DMS 273 treated with DMSO at 0.1 percent for 48 hours (cell line): ENCODE data around the gene TBX15.

Experiments used
- DNase-seq: peaks from one replicate; lab custom pipeline; 2025; lab: John Stamatoyannopoulos, UW

Gene TBX15

DNA sequence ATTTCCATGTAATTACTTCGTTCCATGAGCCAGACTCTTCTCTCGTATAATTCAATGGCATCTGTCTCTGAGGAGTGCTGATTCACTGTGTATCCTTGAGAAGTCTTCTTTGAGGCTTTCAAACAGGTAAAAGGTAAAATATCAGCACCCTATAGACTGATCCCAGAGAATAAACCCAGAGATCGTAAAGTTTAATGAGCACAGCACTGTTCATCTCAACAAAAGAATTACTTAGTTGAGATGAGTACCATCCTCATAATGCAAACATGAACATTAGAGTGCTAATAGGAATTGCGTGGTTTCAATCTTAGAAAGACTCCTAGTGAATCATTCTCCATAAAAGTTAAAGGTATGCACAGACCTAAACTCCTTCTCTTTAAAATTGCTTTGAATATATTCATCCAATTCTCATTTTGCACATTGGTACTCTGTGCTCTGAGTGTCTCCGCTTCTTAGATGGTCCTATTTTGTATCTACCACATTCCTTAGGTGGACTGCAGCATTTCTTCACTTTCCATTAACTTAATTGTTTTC, 97.2 kb downstream of the TBX15 start:
- DNase-seq = no peak

DNA sequence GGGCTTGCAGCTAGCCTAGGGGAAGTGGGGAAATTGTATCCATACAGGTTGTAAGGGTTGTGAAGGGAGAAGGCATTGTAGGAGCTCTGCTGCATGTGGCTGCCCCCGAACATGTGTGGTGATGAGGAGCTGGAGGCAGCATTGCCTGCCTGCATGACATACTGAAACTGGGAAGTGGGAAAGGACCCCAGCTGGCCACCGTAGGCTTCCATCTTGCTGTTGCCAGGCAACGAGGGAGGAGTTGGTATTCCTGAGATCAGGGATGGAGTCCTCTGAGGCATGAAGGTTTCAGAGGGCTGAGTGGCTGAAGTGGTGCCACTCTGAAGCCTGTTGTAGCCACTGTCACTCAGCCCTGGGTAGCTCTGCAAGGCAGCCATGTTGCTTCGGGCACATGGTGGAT, 103.2 kb downstream of the TBX15 start:
- DNase-seq = no peak

DNA sequence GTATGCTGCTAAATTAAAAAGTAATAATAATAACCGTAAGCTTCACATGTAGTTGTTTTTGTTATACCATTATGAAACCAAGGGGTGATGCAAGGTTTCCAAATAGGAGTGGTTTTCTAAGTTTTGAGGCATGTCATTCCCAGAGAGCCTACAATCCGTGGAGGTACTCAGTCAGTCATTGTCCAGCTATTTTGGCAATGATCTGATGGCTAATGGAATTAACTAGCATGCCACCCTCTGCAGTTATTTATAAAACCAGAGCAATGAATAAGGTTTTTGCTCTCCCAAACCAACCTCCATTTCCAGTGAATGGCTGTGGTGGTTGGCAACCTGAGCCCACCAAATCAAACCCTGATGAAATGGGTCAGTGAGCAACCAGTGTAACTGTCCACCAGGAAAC, 106.4 kb downstream of the TBX15 start:
- DNase-seq = no peak

DNA sequence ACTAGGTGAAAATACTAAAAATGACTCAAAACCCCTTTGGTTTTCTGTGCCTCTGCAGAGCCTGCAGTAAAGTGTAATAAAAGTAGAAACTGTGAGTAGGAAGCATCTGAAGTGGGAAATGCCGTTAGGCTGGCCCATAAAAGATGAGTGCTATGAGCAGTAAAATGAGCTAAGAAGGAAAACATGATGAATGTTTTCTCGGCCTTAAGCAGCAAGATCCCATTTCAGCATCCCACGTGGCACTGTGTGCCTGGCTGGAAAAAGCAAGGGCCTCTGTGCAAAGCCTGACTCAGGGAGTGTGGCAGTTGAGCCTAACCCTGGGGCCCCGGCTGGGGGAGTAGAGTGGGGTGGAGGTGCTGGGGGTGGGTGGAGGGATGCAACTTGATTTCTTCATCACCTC, 109.5 kb downstream of the TBX15 start:
- no peak for DNase-seq

DNA sequence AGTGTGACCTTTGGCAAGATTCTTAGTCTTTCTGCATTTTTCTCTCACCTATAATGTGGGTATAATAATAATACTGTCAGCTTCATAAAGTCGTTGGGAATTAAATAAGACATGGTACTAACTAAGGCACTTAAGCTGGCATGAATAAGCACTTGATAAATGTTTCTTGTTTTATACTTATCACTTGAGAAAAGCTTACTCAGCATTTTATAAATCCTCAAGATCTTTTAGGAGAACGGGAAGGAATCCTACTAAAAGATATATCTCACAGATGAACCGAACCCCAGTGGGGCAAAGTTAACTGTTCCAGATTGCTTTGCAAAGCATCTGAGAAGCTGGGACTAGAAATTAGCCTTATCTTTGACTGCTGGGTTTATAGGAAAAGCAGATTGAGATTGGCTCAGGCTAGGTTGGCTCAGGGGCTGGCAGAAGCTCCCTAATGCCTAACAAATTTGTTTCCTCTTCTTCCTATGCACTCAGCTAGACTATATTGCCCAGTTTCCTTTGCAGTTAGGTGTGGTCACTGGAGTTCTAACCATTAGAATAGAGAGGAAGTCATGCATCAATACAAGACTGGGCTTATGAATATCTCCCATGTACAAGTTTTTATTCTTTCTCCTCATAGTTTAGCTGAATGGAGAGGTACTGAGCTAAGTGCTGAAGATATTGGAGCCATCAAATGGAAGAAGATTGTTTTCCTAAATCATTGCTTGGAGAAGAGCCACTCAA, 110.3 kb downstream of the TBX15 start:
- no peak for DNase-seq

DNA sequence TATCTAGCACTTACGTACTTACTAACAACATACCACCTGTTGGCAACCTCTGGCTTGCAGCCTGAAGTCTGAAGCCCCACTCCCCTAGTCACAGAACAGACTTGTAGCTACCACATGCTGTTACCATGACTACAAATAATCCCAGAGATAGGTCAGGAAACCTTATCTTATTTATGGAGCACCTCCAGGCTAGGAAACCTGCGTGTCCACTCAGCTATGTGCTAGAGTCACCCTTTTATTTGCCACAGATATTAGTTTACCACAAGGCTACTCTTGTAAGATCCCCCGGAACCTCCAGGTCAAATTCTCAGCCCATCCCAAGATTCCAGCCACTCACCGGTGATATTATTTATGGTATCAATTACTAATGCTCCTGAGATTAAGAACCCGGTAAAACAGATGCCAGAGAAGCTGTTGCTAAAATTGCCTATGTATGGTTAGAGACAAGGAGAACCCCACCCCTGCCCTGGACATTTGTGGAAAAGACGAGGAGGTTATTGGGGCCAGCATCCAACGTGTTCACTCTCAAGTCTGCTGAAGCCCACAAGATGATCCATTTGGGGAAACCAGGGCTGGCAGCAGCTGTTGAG, 116.5 kb downstream of the TBX15 start:
- DNase-seq = no peak

DNA sequence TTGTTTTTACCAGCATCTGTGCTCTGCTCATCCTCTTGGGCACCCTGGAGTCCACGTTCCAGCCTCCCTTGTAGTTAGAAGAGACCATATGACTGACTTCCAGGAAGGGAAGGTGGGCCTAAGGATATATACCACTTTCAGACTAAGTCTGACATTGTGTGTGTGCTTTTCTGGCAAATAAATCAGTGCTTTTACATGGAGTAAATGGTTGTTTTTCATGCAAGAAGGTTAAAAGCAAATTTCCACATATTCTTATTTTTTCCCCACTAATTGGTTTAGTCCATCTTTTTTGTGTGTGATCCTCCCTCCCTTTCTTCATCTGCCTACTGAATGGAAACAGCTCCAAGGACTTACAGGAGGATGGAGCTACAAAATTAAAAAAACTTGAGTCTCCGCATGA, 119.8 kb downstream of the TBX15 start:
- DNase-seq = no peak

DNA sequence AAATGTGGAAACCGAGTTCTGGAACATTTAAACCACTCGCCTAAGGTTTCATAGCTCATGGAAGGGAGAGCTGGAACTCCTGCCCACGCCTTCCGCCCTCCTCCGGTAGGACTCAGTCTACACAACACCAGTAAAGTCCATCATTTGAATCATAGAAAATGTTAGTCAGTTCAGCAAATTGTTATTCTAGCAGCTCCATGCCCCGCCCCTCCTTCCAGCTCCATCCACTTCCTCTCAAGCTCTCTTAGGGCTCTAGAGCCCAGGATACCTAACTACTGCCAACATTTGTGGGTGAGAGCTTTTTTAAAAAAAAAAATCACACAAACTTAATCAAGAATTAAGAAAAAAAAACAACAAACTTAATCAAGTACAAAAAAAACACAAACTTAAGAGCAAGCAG, 121.8 kb downstream of the TBX15 start:
- no peak for DNase-seq

DNA sequence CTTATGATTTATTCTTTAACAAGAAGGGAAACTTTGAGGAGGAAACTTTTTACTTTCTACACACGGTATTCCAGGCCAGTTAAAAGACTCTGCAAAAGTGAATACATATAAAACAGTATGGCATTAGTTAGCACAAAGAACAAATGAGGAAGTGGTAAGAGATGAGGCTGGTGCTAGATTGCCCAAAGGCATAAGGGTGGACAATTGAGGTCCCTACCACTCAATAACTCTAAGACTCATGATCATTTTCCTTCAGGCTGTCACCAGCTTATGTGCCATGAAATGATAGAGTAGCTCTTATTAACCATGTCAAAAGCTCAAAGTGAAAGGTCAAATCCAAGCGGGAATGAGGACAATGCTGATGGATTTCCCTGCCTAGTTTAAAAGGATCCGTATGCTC, 124.5 kb downstream of the TBX15 start:
- no peak for DNase-seq

DNA sequence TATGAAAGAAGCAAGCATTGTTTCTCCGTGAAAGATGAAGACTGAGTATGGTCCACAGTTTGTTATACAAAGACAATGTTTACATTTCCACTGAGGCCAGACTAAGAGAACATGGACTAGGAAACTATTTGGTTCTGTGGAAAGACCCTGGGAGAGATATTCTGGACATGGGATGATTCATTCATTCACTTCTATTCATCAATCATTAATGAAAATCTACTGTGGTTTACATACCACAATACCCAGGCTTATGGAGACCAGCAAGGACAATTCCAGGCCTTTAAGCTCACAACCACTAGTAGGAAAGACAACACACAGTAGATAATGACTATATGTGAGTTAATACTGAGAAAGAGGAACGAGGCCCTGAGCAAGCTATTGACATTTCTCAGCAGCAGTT, 125.4 kb downstream of the TBX15 start:
- no peak for DNase-seq

DNA sequence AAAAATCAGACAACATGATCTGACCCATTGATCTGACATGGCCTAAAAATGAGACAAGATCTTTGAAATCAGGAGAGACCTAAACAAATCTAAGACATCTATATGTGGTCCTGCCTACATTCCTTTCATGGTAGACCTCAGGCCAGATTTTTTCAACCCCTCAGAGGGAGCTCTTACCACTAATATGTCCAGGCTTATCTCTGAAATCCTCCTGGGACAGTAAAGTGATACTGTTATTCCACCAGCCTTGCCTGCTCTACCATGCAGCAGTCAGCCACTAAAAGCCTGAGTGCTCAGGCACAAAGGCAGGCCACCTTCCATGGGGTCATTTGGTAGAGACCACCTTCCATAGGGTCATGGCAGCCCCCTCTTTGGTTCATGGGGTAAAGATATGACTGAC, 126.9 kb downstream of the TBX15 start:
- DNase-seq = no peak

DNA sequence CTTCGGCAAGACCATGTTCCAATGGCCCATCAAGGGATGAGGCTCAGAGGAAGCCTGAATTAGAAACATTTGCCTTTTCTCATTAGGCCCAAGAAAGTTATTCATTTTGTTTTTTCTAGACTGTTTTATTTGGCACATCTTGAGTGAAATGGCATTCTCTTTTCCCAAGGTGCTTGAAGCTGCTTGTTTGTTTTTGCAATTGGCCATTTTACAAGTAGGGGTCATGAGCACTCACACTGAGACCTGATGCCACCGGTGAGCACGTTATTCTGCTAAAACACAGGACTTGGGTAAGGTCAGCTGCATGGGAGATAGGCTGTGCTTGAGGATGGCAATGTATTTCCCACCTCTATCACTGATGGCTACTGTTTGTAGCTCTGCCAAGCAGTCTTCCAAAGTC, 128.1 kb downstream of the TBX15 start:
- DNase-seq = no peak

DNA sequence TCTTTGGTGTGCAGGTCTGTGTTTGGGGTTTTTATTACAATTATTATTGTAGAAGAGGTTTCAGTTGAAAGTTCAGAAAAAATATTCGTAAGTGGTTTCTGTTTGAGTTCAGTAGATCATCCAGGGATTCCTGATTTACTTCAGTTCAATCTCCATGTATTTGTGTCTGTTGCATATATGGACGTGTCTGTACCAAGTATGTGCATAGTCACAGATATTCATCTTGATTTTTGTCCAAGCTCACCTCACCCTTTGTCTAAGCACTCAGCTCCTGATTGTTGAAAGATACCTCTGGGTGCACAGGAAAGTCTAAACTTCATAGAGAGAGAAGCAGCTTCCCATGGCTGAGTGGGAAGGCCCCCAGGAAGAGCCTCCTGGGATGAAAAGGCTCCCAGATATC, 141.7 kb downstream of the TBX15 start:
- no peak for DNase-seq

DNA sequence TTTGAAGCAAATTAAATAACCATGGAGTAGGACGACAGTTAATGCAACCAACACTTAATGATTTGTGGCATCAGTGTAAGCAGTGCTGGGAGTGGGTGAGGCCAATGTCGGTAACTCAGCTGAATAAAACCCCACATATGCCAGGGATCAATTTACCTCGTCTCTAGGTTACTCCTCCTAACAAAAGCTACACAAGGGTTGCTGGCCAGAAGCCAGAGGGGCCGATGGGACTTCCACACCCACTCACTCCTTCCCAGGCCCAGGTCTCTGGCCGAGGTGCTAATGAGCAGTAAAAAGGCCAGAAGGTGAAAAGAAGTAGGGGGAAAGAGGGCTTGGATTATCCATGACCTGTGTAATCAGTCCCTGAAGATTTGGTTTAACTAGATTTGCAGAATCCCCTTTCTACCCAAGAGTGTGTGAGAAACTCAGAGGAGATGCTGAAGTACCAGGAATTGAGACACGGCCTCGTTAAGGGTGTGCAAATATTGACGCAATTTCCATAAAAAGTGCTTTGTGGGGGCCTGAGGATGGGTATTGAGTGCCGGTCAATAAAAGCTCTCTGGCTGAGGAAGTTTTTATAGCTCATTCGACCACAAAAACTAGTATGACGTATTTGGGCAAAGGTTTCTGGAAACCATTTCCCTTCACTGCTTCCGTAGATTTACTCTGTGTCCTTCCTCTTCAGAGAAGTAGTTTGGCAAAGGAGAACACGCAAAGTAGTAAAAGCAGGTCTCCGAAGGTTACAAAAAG, 145.5 kb downstream of the TBX15 start:
- DNase-seq = no peak

DNA sequence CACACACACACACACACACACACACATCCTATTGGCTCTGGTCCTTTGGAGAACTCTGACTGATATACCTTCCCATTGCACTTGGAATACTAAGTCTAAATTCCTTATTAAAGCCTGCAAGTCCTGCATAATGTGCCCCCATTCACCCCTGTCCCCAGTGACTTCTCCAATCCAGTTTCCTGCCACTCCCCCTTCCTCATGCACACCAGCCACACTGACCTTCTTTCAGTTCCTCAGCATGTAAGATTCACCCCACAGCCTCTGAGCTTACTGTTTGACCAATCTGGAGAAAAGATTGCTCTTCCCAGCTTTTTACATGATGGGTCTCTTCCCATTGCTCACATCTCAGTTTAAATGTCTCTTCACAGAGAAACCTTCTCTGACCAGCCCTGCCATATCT, 146.6 kb downstream of the TBX15 start:
- no peak for DNase-seq
